Retinal pigment epithelial cell (primary cell): ENCODE data around the gene ACVR1C.

Experiments used
- DNase-seq: peaks from one replicate; pipeline ENCODE4 v3.0.0-alpha.2; 2010; ENCODE audit warnings: low read depth
- H3K4me3 ChIP-seq: 2 replicates; pipeline ENCODE4 v1.5.1; 2011; ENCODE audit warnings: mild to moderate bottlenecking, low read length, control low read depth, moderate library complexity
- CTCF ChIP-seq: conservative IDR thresholded peaks from 2 replicates; pipeline ENCODE4 v1.5.1; 2011; ENCODE audit warnings: low read depth, low read length, control low read depth, inconsistent platforms

Gene ACVR1C

GRCh38 chr2:157606534-157606933, 22.1 kb downstream of the ACVR1C start:
- no peak for TF ChIP-seq CTCF
- DNase-seq = no peak
- H3K4me3 ChIP-seq = no peak overlapping the region

- no peak for DNase-seq
- TF ChIP-seq CTCF = no peak
- no peak overlapping the region for H3K4me3 ChIP-seq
Observed at GRCh38 chr2:157603198-157603597, 25.5 kb downstream of the ACVR1C start.

GRCh38 chr2:157601807-157602206, 26.9 kb downstream of the ACVR1C start:
- no peak for TF ChIP-seq CTCF

GRCh38 chr2:157596992-157597681, 31.5 kb downstream of the ACVR1C start:
- TF ChIP-seq CTCF = peak; percentile 66
- H3K4me3 ChIP-seq = no peak overlapping the region

More at GRCh38 chr2:157601807-157602206, 26.9 kb downstream of the ACVR1C start:
- no peak overlapping the region for H3K4me3 ChIP-seq
- DNase-seq = no peak

GRCh38 chr2:157593411-157593810, 35.3 kb downstream of the ACVR1C start:
- no peak for DNase-seq
- TF ChIP-seq CTCF = no peak
- no peak overlapping the region for H3K4me3 ChIP-seq

More at GRCh38 chr2:157596992-157597681, 31.5 kb downstream of the ACVR1C start:
- no peak for DNase-seq

- H3K4me3 ChIP-seq = no peak overlapping the region
- DNase-seq = no peak
- TF ChIP-seq CTCF = peak; percentile 43
Observed at GRCh38 chr2:157592948-157593347, 35.7 kb downstream of the ACVR1C start.

GRCh38 chr2:157592374-157592773, 36.3 kb downstream of the ACVR1C start:
- no peak overlapping the region for H3K4me3 ChIP-seq
- no peak for DNase-seq
- no peak for TF ChIP-seq CTCF
